Measurements from ENCODE around the gene UNC13B.

GRCh38 chr9:35262064-35262463 lies 100.3 kb downstream of the UNC13B start:
- no peak for TF ChIP-seq FOXK2 (IDR thresholded peaks at IDR 0.05)
- TF ChIP-seq CTBP1 (IDR thresholded peaks at IDR 0.05; ENCODE audit: borderline replicate concordance) = no peak
- no peak for TF ChIP-seq FOXM1 (IDR thresholded peaks at IDR 0.05; ENCODE audit: borderline replicate concordance)
- no peak for TF ChIP-seq TARDBP (IDR thresholded peaks at IDR 0.05)
- TF ChIP-seq PKNOX1 (IDR thresholded peaks at IDR 0.05) = no peak
- no peak for TF ChIP-seq ZNF384 (IDR thresholded peaks at IDR 0.05)
- no peak for TF ChIP-seq SP1 (IDR thresholded peaks at IDR 0.05)
